ENCODE data around the gene ZC3H12A.

- TF ChIP-seq CTCF (IDR thresholded peaks at IDR 0.05) (no peak), POLR2A (IDR thresholded peaks at IDR 0.05) (no peak)
Observed at GRCh38 chr1:37517569-37517968, 43.2 kb downstream of the ZC3H12A start.

All from lower leg skin (tissue), 3 donors.